Measurements from ENCODE around the gene GORASP1.
"Not testable (repeated sequence)": the region's sequence is repeated elsewhere in the genome, so short reads cannot be mapped to it uniquely, and the experiment has no call there.

GORASP1 gene

DNA sequence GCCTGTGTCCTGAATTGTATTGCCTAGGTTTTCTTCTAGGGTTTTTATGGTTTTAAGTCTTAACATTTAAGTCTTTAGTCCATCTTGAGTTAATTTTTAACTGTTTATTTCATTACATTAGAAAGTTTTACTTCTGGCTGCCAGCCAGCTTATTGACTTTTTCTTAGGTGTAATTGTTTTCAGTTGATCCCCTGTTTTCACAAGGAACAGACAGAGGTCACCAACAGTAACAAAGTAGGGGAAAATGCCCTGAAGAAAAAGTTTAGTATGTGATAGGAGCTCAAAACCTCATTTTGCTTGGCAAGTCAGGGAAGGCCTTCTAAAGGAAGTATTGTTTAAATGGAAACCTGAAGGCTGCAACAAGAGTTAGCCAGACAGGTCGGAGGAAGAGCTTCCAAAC is 45.2 kb downstream of the GORASP1 start:
- no peak for DNase-seq

DNA sequence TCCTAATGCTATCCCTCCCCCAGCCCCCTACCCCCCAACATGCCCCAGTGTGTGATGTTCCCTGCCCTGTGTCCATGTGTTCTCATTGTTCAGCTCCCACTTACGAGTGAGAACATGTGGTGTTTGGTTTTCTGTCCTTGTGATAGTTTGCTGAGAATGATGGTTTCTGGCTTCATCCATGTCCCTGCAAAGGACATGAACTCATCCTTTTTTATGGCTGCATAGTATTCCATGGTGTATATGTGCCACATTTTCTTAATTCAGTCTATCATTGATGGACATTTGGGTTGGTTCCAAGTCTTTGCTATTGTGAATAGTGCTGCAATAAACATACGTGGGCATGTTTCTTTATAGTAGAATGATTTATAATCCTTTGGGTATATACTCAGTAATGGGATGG is 46.2 kb downstream of the GORASP1 start:
- DNase-seq: not testable (repeated sequence)

DNA sequence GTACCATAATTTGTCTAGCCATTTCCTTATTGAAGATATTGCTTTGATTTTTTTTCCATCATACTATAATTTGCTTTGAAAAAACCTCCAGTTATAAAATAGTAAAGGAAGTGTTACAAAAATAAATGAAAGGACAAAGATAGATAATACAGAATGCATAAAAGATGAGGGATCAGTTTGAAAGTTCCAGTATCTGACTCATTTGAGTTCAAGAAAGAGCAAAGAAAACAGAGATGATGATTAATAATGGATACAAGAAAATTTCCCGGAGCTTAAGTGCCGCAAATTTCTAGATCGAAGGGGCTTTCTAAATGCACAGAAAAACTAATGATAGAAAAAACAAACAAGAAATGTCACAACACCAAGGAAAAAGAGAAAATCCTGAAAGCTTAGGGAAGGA is 51.3 kb downstream of the GORASP1 start:
- DNase-seq: no peak

DNA sequence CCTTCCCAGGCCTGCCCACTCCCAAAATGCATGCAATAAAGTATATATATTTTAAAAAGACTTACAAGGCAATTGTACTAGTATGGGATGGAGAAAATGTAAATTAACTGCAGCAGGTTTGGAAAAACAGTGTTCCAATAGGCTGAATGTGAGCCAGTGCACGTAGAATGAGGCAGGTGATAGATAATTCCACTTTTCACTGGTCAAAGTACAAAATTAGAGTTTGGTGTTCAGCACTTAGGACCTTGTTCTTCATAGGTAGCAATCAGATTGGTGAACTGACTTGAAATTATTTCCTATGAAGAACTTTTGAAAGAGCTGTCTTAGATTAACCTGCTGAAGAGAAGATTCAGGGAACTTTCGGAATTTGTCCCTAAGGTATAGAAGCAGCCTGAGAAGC is 53.7 kb downstream of the GORASP1 start:
- no peak for DNase-seq

DNA sequence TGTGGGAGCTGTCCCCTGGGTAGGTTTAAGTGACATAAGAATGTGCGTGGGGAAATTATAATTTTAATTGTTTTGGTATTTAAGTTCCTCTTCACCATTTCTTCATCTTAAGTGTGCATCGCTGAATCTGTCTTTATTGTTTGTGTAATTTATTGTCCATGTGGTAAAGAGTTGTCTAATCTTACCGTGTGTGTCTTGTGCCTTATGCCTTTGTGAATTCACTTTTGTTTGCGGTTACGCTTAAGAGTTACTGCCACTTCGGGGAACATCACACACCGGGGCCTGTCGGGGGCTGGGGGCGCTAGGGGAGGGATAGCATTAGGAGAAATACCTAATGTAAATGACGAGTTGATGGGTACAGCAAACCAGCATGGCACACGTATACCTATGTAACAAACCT is 54.8 kb downstream of the GORASP1 start:
- no peak for DNase-seq

DNA sequence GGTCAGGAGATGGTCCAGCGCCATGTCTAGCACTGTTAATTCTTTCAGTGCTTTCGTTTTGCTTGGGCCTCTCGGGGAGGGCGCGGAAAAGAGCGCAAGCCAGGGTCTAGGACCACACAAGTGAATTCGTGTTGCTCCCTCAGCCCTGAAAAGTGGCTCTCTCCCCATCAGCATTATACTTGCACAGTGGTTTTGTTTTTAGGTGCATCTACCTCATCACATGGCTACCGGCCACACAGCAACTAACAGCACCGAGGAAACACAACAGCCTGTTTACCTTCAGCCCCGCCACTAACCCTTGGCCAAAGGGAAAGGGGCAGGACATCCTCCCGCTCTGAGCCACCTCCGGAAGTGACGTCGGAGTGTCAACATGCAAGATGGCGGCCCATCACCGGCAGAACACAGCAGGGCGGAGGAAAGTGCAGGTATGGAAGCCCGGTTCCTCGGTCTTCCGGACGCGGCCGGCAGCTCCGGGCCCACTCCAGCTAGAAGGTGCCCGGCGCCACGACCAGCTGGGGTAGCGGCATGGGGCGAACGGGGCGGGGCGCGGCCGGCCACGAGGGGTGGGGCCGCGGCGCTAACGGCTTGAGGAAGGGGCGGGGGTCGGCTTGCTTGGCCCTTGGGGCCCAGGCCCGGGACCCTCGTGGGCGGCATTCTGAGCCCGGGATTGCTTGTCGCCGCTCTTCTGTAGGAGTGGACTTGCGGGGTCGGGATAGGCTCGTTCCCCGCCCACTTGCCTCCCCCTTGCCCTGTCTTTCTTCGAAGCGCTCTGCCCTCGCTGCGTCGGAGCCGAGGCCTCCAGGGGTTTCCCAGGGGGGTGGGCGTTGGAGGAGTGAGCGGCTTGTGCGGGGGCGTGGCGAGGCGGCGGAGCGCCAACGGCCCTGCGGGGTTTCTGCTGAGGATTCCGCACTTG is 55.5 kb downstream of the GORASP1 start, which contains the start of the genes SCN11A and WDR48:
Gene SCN11A (minus strand): TSS at position 296 of the 913 bp plus-strand sequence. CDS start 101,582 bp downstream, outside the sequence.
Gene WDR48 (plus strand): TSS at position 368 of the 913 bp plus-strand sequence. CDS start 10 bp downstream, at position 378.
- DNase-seq: peak; percentile 96

DNA sequence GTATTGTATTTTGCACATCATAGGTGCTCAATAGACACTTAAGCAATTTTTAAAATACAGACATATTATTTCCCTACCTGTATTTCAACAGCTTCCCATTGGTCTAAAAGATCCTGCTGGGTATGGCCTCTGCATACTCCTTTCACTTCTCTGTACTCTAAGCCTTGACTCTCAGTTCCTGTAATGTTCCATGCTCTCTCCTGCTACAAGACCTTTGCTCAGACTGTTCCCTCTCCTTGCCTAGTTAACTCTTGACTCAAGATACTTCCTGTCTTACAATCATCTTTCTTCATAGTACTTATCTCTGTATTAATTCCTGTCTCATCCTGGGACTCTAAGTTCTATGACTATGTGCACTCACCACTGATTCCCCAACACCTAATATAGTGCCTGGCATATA is 57.4 kb downstream of the GORASP1 start:
- no peak for DNase-seq

All from activated CD4-positive, alpha-beta T cell treated with anti-CD3 and anti-CD28 coated beads, Interleukin-10, Interleukin-2, amounts not matched to agents 100 ng/mL and 50 ng/mL, durations not matched to agents 16 hours and 8 hours (primary cell).